SK-MEL-5 (cell line): ENCODE results near the gene SPTBN5. TPM values are rescaled to one million over a fixed set of nuclear protein-coding genes. Genes with fewer than 3 reads are reported as not detected.

ENCODE experiments used
- DNase-seq: peaks from one replicate; pipeline ENCODE4 v3.0.0-alpha.2; 2016; ENCODE audit warnings: low read depth, low spot score
- in situ Hi-C: cut with HindIII; loops from 2 replicates; pipeline ENCODE4 v1.10.0; 2016; ENCODE audit warnings: low sequenced_read_pairs, high pct_unique_total_duplicates, low pct_unique_long_range_greater_than_20kb
- total RNA-seq: library from RNA; depleted of rRNA; stranded (reverse); fragments of >200 nt; shearing (Covaris generic); gene quantifications from 2 replicates; pipeline ENCODE4 v1.2.3, GENCODE V29; 2014

SPTBN5 gene
- total RNA-seq, 1 experiment from 2014 or later = 0.03 TPM

DNA sequence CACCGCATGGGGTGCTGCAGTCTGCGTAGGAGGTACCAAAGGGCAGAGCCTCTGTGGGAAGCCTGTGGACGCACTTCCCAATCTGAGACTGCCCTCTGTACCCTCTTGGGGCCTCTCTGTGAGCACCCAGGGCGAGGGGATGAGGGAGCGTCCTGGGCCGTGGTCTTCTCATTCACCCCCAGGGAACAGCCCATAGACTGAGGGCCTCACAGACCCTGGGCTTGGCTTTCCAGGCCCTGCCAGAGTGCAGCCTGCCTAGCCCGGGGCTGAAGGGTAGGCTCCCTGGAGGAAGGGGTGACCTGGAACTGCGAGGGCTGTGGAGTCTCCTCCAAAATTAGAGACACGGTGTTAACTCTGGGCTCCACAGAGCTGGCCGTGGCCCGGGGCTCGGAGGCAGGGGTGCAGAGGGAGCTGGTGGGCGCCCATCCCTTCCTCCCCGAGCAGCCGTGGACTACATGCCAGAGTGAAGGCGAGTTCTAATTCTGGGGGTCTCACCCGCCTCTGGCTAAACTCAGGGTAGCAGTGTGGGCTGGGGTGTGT is 468 bp upstream of the SPTBN5 start:
- in situ Hi-C loops = no loop called here
- no peak for DNase-seq

DNA sequence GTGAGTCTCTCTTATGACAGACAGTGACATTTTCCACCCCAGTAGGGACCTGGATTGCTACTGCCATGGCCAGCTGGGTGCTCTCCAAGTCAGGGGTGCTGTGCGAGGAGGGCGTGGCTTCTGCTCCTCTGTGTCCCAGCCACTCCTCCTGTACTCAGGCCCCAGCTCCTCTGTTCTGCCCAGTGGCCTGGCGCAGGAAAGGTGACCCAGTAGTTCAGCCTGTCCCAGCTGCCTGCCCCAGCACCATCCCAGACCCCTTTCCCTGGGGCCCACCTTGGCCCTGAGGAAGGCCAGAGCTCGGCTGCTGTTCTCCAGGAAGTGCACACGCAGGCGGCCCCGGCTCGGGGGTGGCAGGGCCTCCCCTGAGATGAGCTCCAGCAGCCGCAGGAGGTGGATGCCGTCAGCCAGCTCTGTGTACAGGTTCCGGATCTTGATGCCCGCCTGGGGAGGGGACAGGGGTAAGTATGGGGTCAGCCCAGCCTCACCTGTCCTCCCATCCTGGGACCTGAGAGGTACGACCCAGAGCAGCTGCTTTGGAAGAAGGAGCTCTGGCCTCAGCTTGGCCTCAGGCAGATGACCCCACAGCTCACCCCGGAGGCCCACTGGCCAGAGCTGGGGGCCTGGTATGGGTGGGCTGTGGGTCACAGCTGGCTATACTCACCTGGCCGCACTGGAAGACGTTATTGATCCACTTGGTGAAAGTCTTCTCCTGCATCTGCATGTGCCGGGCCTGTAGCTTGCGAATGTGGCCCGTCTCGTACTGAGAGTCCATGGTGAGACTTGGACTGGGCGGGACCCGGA is 1.0 kb downstream of the SPTBN5 start:
- in situ Hi-C loops = no loop called here
- no peak for DNase-seq

DNA sequence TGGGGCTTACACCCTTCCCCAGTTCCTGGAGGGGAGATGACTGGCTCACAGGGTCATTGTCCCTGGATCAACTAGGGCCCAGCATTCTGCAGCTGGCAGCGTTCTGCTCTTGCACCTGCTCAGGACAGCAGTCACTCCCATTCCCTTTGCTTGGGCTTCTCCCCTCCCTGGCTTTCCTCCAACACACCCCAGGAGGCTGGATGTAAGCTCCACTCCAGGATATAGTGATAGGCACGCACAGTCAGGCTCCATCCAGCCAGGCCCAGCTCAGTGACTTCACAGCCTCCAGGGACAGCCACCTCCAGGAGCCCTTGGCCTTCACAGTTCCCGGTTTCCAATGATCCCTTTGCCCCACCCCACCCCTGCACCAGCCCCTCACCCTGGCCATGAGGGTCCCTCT is 1.9 kb downstream of the SPTBN5 start:
- no peak for DNase-seq
- in situ Hi-C loops = no loop called here

DNA sequence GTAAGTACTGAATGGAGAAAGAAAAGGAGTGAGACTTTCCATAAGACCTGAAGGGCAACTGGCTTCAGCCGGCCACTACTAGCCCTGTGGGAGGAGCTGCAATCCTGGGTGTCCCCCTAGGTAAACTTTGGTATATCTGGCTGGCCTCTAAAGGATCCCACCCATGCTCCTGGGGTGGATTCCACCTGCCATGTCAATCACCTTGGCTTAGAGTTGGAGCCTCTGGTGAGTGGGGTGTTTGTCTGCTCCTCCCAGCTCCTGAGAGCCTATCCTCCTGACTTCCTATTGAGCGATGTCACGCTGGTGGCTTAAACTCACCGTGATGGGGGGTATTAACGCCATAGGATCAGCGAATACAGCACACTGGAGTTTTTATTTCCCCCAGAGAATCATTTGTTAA is 2.6 kb downstream of the SPTBN5 start:
- no peak for DNase-seq

DNA sequence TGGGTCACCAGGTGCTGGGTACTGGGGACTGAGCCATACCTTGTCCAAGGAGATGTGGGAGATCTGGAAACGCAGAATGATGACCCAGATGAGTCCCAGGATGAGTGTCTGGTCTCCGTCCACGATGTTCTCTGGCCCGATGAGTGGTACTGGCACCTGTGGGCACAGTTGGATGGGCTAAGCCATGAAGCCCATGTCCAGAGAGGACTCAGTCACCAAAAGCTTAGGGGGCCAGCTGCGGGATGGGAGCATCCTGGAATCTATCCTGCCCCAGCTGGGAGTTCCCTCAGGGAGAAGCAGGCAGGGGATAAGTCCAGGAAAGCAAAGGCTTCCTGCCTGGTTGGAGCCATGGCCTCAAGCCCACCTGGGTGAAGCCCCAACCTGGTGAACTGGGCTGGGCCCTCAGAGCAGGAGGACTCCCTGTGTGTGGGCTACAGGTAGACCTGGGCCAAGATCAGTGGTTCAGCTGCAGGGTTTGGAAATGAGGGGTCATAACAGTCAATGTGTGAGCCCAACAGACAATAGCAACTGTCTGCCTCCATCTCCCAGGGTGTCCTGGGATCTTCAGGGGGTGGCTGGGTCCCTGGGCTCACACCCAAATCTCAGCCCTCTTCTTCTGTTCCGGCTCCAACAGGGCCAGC is 3.7 kb downstream of the SPTBN5 start:
- in situ Hi-C loops = no loop called here
- no peak for DNase-seq

More for the DNA sequence above, 2.6 kb downstream of the SPTBN5 start:
- in situ Hi-C loops = no loop called here

DNA sequence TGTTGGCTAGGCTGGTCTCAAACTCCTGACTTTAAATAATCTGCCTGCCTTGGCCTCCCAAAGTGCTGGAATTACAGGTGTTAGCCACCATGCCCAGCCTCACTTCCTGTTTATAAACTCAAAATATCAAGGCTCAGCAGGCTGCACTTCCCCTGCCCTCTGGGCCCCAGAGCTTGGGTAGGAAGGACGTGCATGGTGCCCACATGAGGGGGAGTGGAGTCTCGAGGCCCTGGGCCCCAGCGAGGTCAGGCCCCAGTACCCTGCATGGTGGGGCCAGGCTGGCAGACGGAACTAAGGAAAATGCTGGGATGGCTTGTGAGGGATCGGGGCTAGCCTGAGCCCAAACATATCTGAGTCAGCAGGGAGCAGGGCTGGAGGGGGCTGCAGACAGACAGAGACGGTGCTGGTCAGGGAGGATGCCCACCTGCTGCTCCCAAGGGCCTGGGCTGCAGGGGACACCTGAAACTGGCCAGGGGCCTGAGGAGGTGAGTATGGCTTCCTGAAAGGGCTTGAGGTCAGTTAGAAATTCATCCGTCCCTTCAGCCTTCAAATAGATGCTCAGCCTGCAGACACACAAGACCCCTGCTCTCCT is 5.1 kb downstream of the SPTBN5 start:
- in situ Hi-C loops = no loop called here
- DNase-seq = no peak

DNA sequence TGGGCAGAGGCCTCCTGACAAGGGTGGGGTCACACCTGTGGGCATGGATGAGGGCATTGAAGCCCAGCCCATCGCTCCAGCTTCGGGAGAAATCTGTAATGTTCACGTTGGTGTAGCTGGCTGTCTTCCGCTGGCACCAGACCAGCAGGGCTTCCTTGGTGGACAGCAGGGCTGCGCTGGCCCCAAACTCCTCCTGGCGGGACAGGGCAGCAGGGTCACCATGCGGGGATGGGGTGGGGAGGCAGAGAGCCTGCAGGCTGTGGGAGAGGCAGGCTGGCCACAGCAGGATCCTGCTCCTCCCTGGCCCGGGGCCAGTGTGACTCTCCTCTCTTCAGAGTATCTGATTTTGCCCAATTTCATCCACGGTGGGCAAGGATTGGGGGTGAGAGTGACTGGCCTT is 6.0 kb downstream of the SPTBN5 start:
- DNase-seq = no peak
- in situ Hi-C loops = no loop called here

DNA sequence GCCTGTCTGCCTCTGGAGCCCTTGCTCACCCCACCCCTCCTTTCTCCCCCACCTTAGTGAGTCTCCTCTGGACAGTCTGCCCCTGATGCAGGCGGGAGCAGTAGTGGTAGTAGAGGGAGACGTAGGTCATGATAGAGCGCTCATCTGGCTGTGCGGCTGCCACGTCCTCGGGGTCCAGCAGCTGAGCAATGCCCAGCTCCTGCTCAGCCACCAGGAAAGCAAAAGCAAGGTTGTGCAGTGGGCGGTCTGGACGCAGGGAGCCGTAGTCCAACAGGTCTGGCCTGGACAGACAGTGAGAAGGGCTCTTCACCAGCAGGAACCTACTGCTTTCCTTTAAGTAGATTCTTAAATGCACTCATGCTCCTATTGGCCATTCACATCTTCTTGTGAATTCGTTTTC is 6.7 kb downstream of the SPTBN5 start:
- in situ Hi-C loops = no loop called here
- DNase-seq = no peak

DNA sequence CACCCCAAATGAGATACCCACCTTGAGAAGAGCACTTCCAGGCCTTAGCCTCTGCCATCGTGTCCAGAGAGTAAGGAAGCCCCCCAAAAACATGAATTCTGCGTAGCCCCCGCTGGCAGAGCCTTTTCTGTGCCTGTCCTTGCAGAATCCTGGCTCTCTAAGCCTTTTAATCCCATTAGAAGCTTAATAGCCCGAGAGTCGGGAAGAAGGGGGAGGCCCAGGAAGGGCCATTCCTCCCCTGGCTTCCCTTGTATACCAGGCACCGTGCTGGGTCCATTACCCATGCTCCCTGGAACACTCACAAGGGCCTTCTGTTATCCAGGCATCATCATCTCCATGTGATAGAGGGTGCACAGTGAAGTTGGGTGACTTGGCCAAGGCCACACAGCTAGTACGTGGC is 7.1 kb downstream of the SPTBN5 start:
- in situ Hi-C loops = no loop called here

DNA sequence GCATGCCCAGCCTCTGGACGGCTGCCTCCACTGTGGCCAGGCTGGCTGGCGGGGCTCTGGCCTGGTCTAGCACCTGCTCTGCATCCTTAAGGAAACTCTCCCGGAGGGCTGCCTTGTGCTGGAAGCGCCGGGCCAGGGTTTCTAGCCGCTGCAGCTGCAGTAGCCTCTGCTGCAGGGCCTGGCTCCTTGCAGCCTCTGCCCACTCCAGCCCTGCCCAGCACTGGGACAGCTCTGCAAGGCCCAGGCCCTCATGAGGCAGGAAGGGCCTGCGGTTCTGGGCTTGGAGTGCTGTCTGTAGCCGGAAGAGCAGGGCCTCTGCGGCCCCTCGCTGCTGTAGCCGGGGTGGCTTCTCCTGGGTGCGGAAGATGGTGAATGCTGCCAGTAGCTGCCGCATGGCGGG is 8.0 kb downstream of the SPTBN5 start:
- in situ Hi-C loops = no loop called here
- DNase-seq = no peak

More for the DNA sequence above, 7.1 kb downstream of the SPTBN5 start:
- no peak for DNase-seq

DNA sequence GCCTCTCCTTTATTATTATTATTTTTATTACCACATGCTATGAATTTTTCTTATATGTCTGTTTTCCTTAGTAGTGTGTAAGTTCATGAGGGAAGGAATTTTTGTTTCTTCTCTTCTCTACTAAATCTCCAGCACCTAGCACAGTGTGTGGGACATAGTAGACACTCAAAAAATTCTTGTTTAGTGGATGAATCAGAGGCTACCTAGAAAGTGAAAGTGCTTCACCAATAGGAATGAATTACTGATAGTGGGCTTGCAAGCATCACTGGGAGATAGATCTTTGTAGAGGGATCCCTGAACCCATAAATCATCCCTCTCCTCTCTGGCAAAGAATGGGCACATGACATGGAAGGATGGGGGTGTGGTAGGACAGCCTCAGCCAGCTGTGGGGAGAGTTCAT is 8.5 kb downstream of the SPTBN5 start:
- in situ Hi-C loops = no loop called here

DNA sequence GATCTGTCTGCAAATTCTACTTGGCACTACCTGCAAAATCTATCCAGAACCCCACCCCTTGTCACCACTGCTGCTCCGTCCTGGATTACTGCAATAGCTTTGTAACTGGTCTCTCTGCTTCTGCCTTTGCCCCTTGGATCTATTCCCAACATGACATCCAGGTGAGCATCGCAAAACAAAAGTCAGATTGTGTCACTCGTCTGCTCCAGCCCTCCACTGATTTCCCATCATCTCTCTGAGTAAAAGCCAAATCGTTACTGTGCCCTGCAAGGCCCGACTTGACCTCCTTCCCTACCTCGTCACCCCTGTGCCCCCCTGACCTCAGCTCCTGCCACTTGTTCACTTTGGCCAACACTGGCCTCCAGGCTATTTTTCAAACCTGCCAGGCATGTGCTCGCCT is 9.4 kb downstream of the SPTBN5 start:
- in situ Hi-C loops = no loop called here
- DNase-seq = no peak

More for the DNA sequence above, 8.5 kb downstream of the SPTBN5 start:
- DNase-seq = no peak

DNA sequence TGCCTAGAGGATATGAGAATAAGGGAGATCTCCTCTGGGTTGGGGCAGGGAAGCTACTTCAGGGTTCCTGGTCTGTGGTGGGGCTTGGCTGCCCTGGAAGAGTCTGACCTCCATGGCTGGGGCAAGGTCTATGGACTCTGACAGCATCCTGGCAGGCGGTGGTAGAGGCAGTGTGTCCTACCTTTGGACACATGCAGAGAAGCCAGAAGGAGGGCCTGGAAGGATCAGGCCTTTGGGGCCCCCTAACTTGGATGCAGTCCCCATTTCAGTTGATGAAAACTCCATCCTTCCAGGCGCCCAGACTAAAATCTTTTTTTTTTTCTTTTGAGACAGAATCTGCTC is 10.4 kb downstream of the SPTBN5 start:
- no peak for DNase-seq
- in situ Hi-C loops = no loop called here

DNA sequence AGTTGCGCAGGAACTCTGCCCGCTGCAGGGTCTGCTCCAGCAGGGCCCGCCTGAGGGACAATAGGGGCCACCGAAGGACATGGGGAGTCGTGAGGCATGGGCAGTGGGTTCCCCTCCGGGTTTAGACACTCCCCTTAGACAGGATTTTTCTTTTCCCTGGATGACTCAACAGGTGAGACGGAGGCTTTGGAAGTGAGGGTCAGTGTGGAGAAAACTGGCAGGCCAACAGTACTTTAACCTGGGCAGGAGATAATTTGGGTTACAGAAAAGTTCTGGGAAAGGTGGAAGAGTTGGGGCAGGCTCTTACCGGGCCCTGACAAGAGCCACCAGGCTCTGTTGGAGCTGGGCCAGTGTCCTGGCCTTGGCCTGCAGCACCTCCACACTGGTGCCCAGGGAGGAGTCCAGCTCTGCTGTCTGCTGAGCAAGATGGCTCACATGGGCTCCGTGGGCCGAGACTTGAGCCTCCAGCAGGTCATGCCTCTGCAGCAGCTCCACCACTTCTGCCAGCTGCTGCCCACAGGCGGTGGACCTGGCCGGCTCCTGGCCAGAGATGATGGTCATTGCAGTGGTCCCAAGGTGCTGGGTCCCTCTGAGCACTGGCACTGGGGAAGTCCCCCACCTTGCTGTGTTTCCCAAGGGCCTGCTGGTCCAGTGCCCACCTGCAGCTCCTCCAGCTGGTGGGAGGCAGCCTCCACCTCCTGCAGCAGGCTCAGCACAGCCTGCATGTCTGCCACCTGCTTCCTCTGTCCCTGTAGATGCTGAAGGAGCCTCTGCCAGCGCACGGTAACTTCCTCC is 11.0 kb downstream of the SPTBN5 start:
- in situ Hi-C loops = no loop called here
- no peak for DNase-seq

DNA sequence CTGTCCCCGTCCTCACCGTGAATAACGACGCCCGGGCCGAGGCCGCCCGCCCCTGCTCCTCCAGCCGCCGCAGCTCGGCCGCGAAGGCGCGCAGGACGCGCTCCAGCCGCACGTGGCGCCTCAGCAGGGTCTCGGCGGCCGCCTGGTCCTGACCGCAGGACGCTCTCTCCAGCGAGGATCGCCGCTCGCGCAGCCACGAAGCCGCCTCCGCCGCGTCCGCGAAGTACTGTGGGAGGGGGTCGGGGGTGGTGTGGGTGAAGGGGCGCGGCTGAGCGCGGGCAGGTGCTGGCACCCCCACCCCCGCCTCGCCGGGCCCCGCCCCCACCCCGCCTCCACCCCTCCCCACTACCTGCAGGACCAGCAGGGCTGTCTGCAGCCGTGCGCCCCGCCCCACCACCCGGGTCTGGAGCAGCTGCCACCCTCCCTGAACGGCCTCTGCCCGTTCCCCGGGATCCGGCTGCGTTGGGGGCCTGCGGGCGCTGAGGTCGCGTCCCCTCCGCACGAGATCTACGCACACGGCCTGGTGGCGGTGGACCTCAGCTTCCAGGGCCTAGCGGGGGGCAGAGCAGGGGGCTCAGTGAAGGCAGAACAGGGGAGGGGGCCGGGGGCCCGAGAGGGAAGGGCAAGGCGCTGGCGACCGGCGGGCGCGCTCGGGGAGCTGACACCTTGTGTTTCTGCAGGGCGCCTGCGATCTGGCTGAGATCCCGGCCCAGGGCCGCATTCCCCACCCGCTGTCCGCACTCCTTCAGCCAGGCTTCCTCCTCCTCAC is 11.7 kb downstream of the SPTBN5 start:
- in situ Hi-C loops = no loop called here
- DNase-seq = no peak

DNA sequence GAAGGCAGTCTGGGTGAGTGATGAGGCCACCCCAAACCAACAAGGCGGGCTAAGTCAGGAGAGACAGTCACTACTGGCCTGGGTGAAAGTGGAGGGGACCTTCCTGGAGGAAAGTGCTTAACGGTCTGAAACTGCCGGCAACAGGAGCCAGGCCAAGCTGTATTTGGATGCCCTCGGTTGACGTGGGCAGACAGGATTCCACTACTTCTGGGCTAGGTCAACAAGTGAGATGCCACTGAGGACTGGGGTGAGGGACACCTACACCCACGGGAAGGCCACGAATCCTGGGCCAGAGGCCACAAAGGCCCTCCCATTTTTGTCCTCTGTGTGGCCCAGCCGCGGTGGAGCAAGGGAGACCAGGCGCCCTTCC is 12.3 kb downstream of the SPTBN5 start:
- DNase-seq = no peak
- in situ Hi-C loops = no loop called here

DNA sequence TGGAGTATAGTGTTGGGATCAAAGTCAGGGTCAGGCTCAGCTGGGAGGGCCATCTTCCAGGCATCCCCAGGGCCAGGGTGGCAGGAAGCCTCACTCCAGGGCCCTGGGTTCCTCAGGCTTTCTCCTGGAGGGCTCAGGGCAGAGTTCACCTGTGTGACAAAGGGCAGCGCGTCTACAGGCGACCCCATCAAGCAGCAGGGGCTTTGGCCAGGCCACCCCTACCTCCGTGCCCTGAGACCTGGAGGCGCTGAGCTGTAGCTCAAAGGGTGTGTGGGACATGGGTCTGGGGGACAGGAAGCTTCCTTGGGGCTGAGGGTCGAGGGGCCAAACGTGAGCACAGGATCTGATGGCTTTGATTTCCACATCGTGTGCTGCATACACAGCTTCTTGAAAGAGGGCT is 12.8 kb downstream of the SPTBN5 start:
- in situ Hi-C loops = no loop called here

More for the DNA sequence above, 12.8 kb downstream of the SPTBN5 start:
- no peak for DNase-seq
